ENCODE measurements around the gene DDX20.

DNA sequence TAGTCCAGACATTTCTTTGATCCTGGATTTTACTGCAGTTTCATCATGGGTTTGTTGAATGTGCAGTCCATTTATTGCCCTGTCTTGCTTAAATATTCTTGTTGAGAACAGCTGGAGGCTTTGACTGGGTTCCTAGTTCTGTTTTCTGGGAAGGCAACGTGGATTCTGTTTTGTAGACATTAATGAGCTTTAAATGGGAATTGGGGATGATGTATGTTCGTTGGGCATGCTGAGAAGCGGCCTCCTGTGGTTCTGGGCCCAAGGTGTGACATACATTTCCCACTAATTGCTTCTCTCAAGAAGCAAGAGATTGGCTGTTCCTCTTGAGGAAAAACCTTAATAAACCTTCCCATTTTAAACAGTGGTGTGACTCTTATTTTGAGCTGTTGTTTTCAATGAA lies 39.4 kb upstream of the DDX20 start:
- TF ChIP-seq POLR2AphosphoS5 (IDR thresholded peaks at IDR 0.05): no peak
- TF ChIP-seq, protein P1, sequence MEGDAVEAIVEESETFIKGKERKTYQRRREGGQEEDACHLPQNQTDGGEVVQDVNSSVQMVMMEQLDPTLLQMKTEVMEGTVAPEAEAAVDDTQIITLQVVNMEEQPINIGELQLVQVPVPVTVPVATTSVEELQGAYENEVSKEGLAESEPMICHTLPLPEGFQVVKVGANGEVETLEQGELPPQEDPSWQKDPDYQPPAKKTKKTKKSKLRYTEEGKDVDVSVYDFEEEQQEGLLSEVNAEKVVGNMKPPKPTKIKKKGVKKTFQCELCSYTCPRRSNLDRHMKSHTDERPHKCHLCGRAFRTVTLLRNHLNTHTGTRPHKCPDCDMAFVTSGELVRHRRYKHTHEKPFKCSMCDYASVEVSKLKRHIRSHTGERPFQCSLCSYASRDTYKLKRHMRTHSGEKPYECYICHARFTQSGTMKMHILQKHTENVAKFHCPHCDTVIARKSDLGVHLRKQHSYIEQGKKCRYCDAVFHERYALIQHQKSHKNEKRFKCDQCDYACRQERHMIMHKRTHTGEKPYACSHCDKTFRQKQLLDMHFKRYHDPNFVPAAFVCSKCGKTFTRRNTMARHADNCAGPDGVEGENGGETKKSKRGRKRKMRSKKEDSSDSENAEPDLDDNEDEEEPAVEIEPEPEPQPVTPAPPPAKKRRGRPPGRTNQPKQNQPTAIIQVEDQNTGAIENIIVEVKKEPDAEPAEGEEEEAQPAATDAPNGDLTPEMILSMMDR (IDR thresholded peaks at IDR 0.05): no peak
- TF ChIP-seq POLR2A (IDR thresholded peaks at IDR 0.05): no peak
